ENCODE measurements around the gene AGMO.

The AGMO gene

DNA sequence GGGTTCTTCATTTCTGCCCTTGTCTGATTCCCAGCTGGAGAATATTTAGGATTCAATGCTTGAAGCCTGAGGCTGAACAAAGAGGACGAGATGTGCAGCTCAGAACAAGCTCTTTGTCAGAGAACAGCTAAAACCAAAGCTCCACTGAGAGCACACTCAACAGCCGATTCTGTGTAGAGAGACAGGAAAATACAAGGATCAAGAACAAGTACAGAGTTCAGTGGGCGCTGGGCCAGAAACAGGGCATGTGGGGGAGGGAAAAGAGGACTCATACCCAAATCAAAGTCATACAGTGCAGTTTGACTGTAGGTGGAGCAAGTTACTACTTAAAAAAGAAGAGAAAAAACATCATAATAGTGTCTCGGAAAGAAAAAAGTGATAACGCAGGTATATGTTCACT is at the start of gene AGMO:
TSS of gene AGMO (minus strand) at position 181 of the 400 bp plus-strand sequence.
- DNase-seq (ENCODE audit: low read depth) = no peak
- TF ChIP-seq, protein P1, sequence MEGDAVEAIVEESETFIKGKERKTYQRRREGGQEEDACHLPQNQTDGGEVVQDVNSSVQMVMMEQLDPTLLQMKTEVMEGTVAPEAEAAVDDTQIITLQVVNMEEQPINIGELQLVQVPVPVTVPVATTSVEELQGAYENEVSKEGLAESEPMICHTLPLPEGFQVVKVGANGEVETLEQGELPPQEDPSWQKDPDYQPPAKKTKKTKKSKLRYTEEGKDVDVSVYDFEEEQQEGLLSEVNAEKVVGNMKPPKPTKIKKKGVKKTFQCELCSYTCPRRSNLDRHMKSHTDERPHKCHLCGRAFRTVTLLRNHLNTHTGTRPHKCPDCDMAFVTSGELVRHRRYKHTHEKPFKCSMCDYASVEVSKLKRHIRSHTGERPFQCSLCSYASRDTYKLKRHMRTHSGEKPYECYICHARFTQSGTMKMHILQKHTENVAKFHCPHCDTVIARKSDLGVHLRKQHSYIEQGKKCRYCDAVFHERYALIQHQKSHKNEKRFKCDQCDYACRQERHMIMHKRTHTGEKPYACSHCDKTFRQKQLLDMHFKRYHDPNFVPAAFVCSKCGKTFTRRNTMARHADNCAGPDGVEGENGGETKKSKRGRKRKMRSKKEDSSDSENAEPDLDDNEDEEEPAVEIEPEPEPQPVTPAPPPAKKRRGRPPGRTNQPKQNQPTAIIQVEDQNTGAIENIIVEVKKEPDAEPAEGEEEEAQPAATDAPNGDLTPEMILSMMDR (conservative IDR thresholded peaks at IDR 0.05; ENCODE audit: low read length) = no peak
- H3K4me3 ChIP-seq (ENCODE audit: low read length) = no peak within 1 kb of the TSS

DNA sequence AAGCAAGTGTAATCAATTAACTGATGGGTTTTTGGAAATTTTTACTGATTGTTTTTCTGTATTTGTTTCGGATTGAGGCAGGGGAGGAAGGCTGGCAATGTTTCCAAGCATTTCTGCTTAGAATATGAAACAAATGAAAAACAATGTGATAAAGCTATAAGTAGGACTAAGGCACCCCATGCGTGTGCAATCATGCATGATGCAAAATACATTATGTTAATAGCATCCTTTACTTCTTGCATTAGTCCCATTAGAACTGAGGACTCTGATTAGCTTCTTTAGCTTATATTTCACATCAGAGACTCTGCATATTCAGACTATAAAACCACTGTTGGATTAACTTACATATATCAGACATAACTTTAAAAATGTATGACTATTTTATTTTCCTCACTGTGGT is 48.7 kb upstream of the AGMO start:
- H3K4me3 ChIP-seq (ENCODE audit: low read length) = no peak overlapping the region
- no peak for DNase-seq (ENCODE audit: low read depth)
- TF ChIP-seq, protein P1 (conservative IDR thresholded peaks at IDR 0.05; ENCODE audit: low read length) = no peak

DNA sequence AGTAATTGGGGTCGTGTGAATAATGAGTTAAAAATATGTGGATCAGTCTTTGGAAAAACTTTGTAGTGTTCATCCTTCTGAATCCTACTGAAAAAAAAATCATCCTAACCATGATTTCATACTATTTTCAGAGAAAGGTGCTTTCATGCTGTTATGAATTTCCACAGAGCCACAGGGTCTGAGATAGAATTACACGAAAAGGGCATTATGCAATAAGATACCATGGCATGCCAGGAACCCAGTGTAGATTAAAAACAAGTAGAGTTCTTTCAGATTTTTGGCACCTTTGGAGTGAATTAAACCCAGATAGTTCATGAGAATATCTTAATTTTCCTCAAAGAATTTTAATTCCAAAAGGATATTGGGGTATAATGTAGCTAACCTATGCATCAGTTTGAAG is 47.5 kb upstream of the AGMO start:
- TF ChIP-seq, protein P1 (conservative IDR thresholded peaks at IDR 0.05; ENCODE audit: low read length) = no peak
- DNase-seq (ENCODE audit: low read depth) = no peak
- no peak overlapping the region for H3K4me3 ChIP-seq (ENCODE audit: low read length)

DNA sequence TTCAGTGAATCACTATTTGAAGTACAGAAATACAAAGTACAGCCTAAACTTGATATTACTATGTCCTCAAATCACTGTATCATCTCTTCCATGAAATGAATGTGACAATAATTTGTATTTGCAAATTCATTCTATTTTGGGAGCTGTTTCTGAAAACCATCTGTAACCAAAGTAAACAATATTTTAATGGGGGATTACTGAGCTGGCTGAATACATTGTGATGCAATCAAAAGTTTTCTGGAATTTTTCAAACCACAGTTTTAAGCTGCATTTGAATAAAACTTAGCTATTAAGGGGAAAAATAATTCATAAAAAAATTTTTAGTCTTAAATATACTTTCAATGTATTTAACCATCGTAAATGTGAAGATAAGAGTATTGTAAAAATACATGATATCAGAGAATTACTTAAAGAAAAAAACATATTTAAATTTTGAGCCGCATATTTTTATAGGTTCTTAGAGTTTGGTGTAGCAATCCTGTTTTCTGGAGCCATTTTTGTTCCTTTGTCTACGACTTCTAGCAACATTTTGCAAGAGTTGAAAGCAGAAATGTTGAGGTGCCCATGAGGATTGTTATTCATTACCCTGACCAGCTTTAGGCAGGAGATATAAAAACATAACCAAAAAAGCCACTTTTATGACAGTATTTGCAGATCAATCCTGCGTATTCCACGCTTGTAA is 45.9 kb upstream of the AGMO start:
- DNase-seq (ENCODE audit: low read depth) = peak; percentile 28

DNA sequence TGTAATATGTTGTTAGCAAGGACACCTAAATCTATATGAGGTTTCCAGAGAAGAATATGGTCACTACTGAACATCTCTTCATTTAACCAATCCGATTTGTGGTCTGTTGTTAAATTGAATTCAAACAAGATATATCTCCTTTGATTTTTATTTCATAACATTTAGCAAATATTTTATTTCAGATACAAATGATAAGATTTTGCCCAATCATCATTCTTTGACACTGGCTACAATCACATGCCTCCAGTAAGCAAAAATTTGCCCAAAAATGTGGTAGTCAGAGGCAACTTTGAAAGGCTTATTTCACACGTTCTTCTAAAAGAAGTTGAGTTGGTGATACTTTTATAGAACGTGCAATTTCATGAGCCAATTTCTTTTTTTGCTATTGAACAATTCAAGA is 44.7 kb upstream of the AGMO start:
- H3K4me3 ChIP-seq (ENCODE audit: low read length) = no peak overlapping the region
- TF ChIP-seq, protein P1 (conservative IDR thresholded peaks at IDR 0.05; ENCODE audit: low read length) = no peak
- no peak for DNase-seq (ENCODE audit: low read depth)

More for the DNA sequence above, 45.9 kb upstream of the AGMO start:
- H3K4me3 ChIP-seq (ENCODE audit: low read length) = no peak overlapping the region
- TF ChIP-seq, protein P1 (conservative IDR thresholded peaks at IDR 0.05; ENCODE audit: low read length) = no peak

DNA sequence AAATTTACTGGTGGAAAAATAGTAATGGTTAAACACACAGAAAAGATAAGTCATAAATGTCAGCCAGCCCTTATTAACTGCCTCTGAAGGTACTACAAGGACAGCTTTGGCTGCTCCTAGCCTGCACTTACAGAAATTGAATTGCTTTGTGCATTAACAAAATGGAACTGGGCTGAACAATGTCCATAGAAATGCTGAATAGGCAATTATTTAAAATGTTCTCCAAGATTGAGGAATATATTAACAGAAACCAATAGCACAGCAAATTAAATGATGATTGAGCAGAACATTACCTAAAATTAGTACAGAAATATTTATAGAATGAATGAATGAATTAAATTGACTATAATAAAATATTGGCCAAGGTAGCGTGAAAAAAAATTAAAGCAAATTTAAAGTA is 42.4 kb upstream of the AGMO start:
- TF ChIP-seq, protein P1 (conservative IDR thresholded peaks at IDR 0.05; ENCODE audit: low read length) = no peak
- no peak overlapping the region for H3K4me3 ChIP-seq (ENCODE audit: low read length)
- DNase-seq (ENCODE audit: low read depth) = no peak

DNA sequence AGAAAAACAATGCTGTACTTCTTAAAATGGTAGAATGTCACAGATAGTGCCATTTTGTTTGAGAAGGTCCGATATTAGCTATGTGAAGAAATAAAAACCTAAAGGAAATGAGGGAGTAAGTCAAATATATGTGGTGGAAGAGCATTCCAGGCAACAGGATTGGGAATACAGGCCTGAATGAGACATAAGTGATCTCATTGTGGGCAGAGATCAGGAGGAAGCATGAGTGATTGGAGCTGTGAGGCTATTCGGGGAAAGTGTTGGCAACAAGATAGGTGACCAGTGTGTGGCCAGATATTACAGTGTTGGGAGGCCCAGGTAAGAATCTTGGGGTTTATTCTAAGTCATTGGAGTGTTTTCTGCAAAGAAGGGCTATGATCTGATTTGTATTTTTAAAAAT is 41.3 kb upstream of the AGMO start:
- TF ChIP-seq, protein P1 (conservative IDR thresholded peaks at IDR 0.05; ENCODE audit: low read length) = no peak
- no peak for DNase-seq (ENCODE audit: low read depth)
- no peak overlapping the region for H3K4me3 ChIP-seq (ENCODE audit: low read length)

Measured in AG10803 (cell line).